ENCODE data around the gene KRTAP10-7.
"Not testable (repeated sequence)": the region's sequence is repeated elsewhere in the genome, so short reads cannot be mapped to it uniquely, and the experiment has no call there.

Gene KRTAP10-7

DNA sequence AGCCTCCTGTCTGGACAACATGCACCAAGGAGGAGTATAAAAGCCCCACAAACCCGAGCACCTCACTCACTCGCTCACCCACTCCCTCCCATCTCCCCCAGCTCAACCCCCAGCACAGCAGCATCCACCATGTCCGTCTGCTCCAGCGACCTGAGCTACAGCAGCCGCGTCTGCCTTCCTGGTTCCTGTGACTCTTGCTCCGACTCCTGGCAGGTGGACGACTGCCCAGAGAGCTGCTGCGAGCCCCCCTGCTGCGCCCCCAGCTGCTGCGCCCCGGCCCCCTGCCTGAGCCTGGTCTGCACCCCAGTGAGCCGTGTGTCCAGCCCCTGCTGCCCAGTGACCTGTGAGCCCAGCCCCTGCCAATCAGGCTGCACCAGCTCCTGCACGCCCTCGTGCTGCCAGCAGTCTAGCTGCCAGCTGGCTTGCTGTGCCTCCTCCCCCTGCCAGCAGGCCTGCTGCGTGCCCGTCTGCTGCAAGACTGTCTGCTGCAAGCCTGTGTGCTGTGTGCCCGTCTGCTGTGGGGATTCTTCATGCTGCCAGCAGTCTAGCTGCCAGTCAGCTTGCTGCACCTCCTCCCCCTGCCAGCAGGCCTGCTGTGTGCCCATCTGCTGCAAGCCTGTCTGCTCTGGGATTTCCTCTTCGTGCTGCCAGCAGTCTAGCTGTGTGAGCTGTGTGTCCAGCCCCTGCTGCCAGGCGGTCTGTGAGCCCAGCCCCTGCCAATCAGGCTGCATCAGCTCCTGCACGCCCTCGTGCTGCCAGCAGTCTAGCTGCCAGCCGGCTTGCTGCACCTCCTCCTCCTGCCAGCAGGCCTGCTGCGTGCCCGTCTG lies 26.6 kb upstream of the KRTAP10-7 start, which contains the start of gene KRTAP10-4:
Gene KRTAP10-4 (plus strand): TSS at position 100 of the 827 bp plus-strand sequence. CDS start 30 bp downstream, at position 130.
- not testable (repeated sequence) for H3K4me3 ChIP-seq (ENCODE audit: low read length); H3K4me1 ChIP-seq (ENCODE audit: control insufficient read depth, insufficient read depth, low read length); H3K9ac ChIP-seq (ENCODE audit: low read length); DNase-seq (ENCODE audit: low read depth); H3K36me3 ChIP-seq (ENCODE audit: control insufficient read depth, insufficient read depth, low read length, severe bottlenecking); H3K27me3 ChIP-seq (replicated peaks; ENCODE audit: control insufficient read depth, insufficient read depth, low read length)
- peaks cover 27% of the 10 kb centered on the region for H3K9me3 ChIP-seq (ENCODE audit: control insufficient read depth, low read length)

DNA sequence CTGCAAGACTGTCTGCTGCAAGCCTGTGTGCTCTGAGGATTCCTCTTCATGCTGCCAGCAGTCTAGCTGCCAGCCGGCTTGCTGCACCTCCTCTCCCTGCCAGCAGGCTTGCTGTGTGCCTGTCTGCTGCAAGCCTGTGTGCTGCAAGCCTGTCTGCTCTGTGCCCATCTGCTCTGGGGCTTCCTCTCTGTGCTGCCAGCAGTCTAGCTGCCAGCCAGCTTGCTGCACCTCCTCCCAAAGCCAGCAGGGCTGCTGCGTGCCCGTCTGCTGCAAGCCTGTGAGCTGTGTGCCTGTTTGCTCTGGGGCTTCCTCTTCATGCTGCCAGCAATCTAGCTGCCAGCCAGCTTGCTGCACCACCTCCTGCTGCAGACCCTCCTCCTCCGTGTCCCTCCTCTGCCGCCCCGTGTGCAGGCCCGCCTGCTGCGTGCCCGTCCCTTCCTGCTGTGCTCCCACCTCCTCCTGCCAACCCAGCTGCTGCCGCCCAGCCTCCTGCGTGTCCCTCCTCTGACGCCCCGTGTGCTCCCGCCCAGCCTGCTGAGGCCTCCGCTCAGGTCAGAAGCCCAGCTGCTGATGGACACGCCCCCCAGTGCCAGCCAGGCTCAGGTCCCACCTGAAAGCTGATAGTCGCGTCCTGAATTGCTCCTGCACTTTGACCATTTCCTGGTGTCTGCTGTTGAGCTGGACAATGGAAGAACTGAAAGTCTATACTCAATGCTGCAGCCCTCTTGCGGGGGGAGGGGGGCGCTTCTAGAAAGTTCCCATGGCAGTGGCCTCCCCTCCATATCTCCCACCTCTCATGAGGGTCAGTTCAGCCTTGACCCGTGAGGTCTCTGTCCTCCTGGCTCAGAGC lies 25.7 kb upstream of the KRTAP10-7 start:
- Histone ChIP-seq H3K36me3 (ENCODE audit: control insufficient read depth, insufficient read depth, low read length, severe bottlenecking) (no peaks in the 10 kb centered on the region), H3K9me3 (ENCODE audit: control insufficient read depth, low read length) (peaks cover 27% of the 10 kb centered on the region), H3K4me1 (ENCODE audit: control insufficient read depth, insufficient read depth, low read length) (no peaks in the 10 kb centered on the region), H3K9ac (ENCODE audit: low read length) (no peak overlapping the region), H3K4me3 (ENCODE audit: low read length) (no peak overlapping the region), H3K27me3 (replicated peaks; ENCODE audit: control insufficient read depth, insufficient read depth, low read length) (peaks cover 2% of the 10 kb centered on the region)
- DNase-seq (ENCODE audit: low read depth): no peak

DNA sequence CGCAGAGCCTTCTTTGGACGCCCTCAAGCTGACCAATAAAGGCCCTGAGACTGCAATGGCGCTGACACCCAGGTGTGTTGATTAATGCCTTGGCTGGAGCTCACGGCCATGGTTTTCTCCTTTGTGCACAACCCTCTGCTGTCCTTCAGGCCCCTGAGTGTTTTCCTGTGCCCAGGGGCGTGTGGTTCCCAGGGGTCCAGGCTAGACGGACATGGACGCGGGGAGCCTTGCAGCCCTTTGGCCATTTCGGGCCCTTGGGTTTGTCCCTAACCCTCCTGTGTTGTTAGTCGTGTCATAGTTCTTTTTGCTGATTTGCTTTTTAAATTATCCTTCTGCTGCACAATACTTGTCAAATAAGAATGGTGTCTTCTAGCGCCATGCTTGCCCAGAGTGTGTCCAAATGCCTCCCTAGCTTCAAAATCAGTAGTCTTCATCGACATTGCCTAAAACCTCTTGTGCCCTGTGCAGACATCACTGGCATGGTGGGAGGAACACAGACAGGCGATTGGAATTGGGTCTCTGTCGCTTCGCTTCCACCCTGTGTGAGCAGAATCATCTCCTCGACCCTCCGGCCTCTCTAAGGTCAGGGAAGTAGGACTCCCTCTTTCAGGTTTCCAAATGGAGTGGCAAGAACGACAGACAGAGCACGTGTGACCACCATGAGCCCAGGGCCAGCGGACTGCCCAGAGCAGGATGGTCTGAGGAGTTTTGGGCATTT lies 24.9 kb upstream of the KRTAP10-7 start:
- Histone ChIP-seq H3K36me3 (ENCODE audit: control insufficient read depth, insufficient read depth, low read length, severe bottlenecking) (no peaks in the 10 kb centered on the region), H3K9ac (ENCODE audit: low read length) (no peak overlapping the region), H3K27me3 (replicated peaks; ENCODE audit: control insufficient read depth, insufficient read depth, low read length) (no peaks in the 10 kb centered on the region), H3K9me3 (ENCODE audit: control insufficient read depth, low read length) (peaks cover 27% of the 10 kb centered on the region), H3K4me3 (ENCODE audit: low read length) (no peak overlapping the region), H3K4me1 (ENCODE audit: control insufficient read depth, insufficient read depth, low read length) (no peaks in the 10 kb centered on the region)
- DNase-seq (ENCODE audit: low read depth): no peak

DNA sequence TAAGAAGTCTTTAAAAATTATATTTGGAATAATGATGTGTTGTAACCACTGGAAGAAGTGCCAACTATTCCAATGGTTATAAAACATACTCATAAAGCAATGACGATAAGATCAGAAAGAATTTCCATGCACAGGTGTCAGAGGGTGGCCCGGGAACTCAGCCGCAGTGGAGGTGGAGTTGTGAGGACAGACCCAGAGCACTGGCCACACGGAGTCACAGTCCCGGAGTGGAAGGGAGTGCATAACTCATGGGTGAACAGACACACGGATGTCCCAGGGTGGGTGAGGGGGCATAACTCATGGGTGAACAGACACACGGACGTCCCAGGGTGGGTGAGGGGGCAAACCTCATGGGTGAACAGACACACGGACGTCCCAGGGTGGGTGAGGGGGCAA lies 24.4 kb upstream of the KRTAP10-7 start:
- no peak overlapping the region for H3K9ac ChIP-seq (ENCODE audit: low read length)
- no peaks in the 10 kb centered on the region for H3K4me1 ChIP-seq (ENCODE audit: control insufficient read depth, insufficient read depth, low read length)
- no peaks in the 10 kb centered on the region for H3K36me3 ChIP-seq (ENCODE audit: control insufficient read depth, insufficient read depth, low read length, severe bottlenecking)
- H3K27me3 ChIP-seq (replicated peaks; ENCODE audit: control insufficient read depth, insufficient read depth, low read length): no peaks in the 10 kb centered on the region
- H3K9me3 ChIP-seq (ENCODE audit: control insufficient read depth, low read length): peaks cover 31% of the 10 kb centered on the region
- no peak overlapping the region for H3K4me3 ChIP-seq (ENCODE audit: low read length)
- no peak for DNase-seq (ENCODE audit: low read depth)

DNA sequence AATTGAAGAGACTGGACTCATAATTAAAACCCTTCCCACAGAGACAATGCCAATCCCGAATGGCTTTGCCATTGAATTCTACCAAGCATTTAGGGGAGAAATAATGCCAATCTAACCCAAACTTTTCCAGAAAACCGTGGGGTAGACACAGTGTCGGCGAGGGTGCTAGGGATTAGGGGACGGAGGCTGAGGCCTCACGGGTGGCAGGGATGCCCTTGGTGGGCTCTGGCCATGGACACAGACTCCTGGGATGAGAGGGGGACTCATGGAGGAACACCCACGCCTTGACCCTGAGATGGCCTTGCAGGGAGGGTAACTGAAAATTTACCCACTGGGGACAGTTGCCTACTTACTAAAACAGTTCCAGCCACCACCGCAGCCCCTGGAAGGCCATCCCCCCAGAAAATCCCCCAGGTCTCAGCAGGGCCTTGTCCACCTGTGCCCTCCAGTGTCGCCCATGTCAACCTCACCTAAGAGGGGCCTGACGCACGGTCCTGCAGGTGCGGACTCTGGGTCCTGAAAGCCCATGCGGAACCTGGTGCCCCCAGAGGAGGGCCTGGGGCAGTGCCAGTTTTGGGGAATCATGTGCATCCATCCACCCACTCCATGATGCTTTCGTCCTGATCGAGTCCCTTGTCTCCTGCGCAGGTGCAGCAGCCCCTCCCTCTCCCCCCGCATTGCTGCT lies 21.9 kb upstream of the KRTAP10-7 start:
- H3K27me3 ChIP-seq (replicated peaks; ENCODE audit: control insufficient read depth, insufficient read depth, low read length): no peaks in the 10 kb centered on the region
- H3K4me3 ChIP-seq (ENCODE audit: low read length): no peak overlapping the region
- H3K9me3 ChIP-seq (ENCODE audit: control insufficient read depth, low read length): peaks cover 37% of the 10 kb centered on the region
- DNase-seq (ENCODE audit: low read depth): no peak
- H3K4me1 ChIP-seq (ENCODE audit: control insufficient read depth, insufficient read depth, low read length): no peaks in the 10 kb centered on the region
- H3K36me3 ChIP-seq (ENCODE audit: control insufficient read depth, insufficient read depth, low read length, severe bottlenecking): no peaks in the 10 kb centered on the region
- no peak overlapping the region for H3K9ac ChIP-seq (ENCODE audit: low read length)

DNA sequence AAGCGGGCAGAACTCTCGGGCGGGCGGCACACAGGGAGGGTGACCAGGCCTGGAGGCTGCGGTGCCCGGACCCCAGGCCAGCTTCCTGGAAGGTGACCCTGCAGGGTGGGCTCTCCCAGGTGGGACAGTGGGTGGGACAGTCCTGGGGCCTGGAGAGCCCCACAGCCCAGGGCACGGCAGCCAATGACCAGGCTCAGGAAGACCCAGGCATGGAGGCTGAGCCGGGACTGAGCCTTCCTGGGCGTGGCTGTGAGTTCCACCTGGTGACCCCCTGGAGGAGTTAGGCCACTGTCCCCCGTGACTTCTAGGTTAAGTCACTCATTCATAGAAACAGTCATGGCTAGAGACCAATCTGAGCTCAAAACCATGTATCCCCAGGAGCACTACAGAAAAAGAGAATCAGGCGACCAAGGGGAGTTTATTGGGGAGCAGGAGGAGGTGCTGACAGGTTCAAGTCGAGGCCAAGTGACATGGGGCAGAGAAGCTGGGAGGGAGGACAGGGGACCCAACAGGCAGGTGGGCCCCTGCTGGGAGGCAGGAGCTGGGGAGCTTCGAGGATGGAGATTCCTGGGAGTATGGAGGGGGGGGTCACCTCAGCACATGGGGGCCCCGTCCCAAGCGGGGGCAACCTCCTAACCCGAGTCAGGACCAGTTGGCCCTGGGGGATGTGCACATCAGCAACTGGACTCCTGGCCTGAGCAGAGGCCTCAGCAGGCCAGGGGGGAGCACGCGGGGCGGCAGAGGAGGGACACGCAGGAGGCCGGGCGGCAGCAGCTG lies 21.2 kb upstream of the KRTAP10-7 start:
- Histone ChIP-seq H3K4me1 (ENCODE audit: control insufficient read depth, insufficient read depth, low read length) (no peaks in the 10 kb centered on the region), H3K9ac (ENCODE audit: low read length) (no peak overlapping the region), H3K9me3 (ENCODE audit: control insufficient read depth, low read length) (peaks cover 37% of the 10 kb centered on the region), H3K4me3 (ENCODE audit: low read length) (no peak overlapping the region), H3K36me3 (ENCODE audit: control insufficient read depth, insufficient read depth, low read length, severe bottlenecking) (no peaks in the 10 kb centered on the region), H3K27me3 (replicated peaks; ENCODE audit: control insufficient read depth, insufficient read depth, low read length) (no peaks in the 10 kb centered on the region)
- no peak for DNase-seq (ENCODE audit: low read depth)

DNA sequence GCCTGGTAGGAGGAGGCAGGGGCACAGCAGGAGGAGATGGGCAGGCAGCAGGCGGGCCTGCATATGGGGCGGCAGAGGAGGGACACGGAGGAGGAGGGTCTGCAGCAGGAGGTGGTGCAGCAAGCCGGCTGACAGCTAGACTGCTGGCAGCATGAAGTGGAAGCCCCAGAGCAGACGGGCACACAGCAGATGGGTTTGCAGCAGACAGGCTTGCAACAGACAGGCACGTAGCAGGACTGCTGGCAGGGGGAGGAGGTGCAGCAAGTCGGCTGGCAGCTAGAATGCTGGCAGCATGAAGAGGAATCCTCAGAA lies 20.6 kb upstream of the KRTAP10-7 start:
- Histone ChIP-seq H3K36me3 (ENCODE audit: control insufficient read depth, insufficient read depth, low read length, severe bottlenecking) (no peaks in the 10 kb centered on the region), H3K4me1 (ENCODE audit: control insufficient read depth, insufficient read depth, low read length) (no peaks in the 10 kb centered on the region), H3K4me3 (ENCODE audit: low read length) (no peak overlapping the region), H3K9me3 (ENCODE audit: control insufficient read depth, low read length) (peaks cover 37% of the 10 kb centered on the region), H3K9ac (ENCODE audit: low read length) (no peak overlapping the region), H3K27me3 (replicated peaks; ENCODE audit: control insufficient read depth, insufficient read depth, low read length) (no peaks in the 10 kb centered on the region)
- no peak for DNase-seq (ENCODE audit: low read depth)

DNA sequence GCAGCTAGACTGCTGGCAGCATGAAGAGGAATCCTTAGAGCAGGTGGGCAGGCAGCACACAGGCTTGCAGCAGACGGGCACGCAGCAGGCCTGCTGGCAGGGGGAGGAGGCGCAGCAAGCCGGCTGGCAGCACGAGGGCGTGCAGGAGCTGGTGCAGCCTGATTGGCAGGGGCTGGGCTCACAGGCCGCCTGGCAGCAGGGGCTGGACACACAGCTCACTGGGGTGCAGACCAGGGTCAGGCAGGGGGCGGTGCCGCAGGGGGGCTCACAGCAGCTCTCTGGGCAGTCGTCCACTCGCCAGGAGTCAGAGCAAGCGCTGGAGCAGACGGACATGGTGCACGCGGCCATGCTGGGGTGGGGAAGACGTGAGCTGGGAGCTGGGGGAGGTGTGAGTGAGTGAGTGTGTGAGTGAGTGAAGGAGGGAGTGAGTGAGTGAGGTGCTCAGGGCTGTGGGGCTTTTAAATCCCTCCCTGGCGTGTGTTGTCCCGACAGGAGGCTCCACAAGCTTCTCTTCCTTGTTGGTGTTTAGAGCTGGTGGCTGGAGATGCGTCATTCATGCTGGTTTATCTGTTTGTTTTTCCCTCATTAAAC lies 20.1 kb upstream of the KRTAP10-7 start, which contains the start of gene KRTAP10-5:
Gene KRTAP10-5 (minus strand): TSS at position 374 of the 591 bp plus-strand sequence. CDS start 26 bp downstream, at position 348.
- H3K36me3 ChIP-seq (ENCODE audit: control insufficient read depth, insufficient read depth, low read length, severe bottlenecking); H3K27me3 ChIP-seq (replicated peaks; ENCODE audit: control insufficient read depth, insufficient read depth, low read length); H3K4me1 ChIP-seq (ENCODE audit: control insufficient read depth, insufficient read depth, low read length); H3K4me3 ChIP-seq (ENCODE audit: low read length); DNase-seq (ENCODE audit: low read depth); H3K9ac ChIP-seq (ENCODE audit: low read length): not testable (repeated sequence)
- H3K9me3 ChIP-seq (ENCODE audit: control insufficient read depth, low read length): peaks cover 40% of the 10 kb centered on the region

DNA sequence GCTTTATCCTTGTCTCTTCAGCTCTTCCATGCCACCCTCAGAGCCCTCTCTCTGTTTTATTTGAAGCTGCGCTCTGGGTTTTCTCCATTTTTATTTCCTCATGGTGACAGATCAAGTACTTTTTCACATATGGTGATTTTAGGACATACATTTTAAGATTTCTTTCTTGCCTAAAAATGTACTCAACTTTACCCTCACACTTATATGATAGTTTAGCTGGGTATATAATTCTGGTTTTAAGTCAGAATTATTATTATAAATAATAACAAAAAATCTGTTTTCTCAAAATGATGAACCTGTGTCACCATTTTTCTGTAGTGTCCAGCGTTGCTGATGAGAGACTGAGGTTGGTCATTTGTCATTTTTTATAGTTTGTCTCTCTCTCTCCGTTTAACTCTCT lies 19.2 kb upstream of the KRTAP10-7 start:
- Histone ChIP-seq H3K4me1 (ENCODE audit: control insufficient read depth, insufficient read depth, low read length) (no peaks in the 10 kb centered on the region), H3K9ac (ENCODE audit: low read length) (no peak overlapping the region)
- DNase-seq (ENCODE audit: low read depth): no peak

DNA sequence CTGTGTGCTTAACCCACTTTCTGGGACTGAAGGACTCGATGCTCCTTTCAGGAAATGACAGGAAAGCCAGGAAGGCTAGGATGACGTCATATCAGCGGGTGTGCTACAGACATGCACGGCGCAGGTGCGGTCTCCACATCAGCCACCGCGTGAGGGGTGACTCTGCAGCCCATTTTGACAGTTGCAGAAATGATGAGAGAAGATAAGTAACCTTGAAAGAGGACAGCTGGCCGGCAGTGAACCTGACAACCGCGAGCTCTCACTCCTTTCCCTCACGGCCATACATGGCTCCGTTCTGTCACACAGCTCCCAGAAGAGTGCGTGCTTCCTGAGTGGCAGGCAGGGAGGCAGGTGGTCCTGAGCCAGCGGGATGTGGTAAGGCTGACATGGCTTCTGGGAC lies 18.3 kb upstream of the KRTAP10-7 start:
- Histone ChIP-seq H3K36me3 (ENCODE audit: control insufficient read depth, insufficient read depth, low read length, severe bottlenecking) (no peaks in the 10 kb centered on the region), H3K27me3 (replicated peaks; ENCODE audit: control insufficient read depth, insufficient read depth, low read length) (no peaks in the 10 kb centered on the region), H3K4me1 (ENCODE audit: control insufficient read depth, insufficient read depth, low read length) (no peaks in the 10 kb centered on the region), H3K9me3 (ENCODE audit: control insufficient read depth, low read length) (peaks cover 30% of the 10 kb centered on the region), H3K9ac (ENCODE audit: low read length) (no peak overlapping the region), H3K4me3 (ENCODE audit: low read length) (no peak overlapping the region)
- DNase-seq (ENCODE audit: low read depth): no peak

More for the DNA sequence above, 19.2 kb upstream of the KRTAP10-7 start:
- Histone ChIP-seq H3K36me3 (ENCODE audit: control insufficient read depth, insufficient read depth, low read length, severe bottlenecking) (no peaks in the 10 kb centered on the region), H3K4me3 (ENCODE audit: low read length) (no peak overlapping the region), H3K27me3 (replicated peaks; ENCODE audit: control insufficient read depth, insufficient read depth, low read length) (no peaks in the 10 kb centered on the region), H3K9me3 (ENCODE audit: control insufficient read depth, low read length) (peaks cover 38% of the 10 kb centered on the region)
